HUDEP-2 (cell line): ENCODE results near the gene NDUFAF5.
"Not testable (repeated sequence)": the region's sequence is repeated elsewhere in the genome, so short reads cannot be mapped to it uniquely, and the experiment has no call there.

Source experiments
- DNase-seq, 76 experiments: peaks; one replicate each; lab custom pipeline; 2025; ENCODE audit not compliant: unreplicated experiment in 76 of 76; lab: John Stamatoyannopoulos, UW

Gene NDUFAF5

GRCh38 chr20:13784893-13785715 lies at the start of gene NDUFAF5, which contains the start of gene ESF1:
Gene NDUFAF5, plus strand, starts transcription at chr20:13785028. Its CDS starts 41 bp downstream, at chr20:13785069.
Gene ESF1, minus strand, starts transcription at chr20:13784919. Its CDS starts 1,779 bp downstream, at chr20:13783140.
- DNase-seq = peak; percentile 26 to 96 (median 88)

GRCh38 chr20:13735826-13736225 lies 49.0 kb upstream of the NDUFAF5 start:
- no peak for DNase-seq

GRCh38 chr20:13736436-13737191 lies 48.2 kb upstream of the NDUFAF5 start:
- DNase-seq = no peak

- not testable (repeated sequence) for DNase-seq
These were observed 46.6 kb upstream of the NDUFAF5 start for GRCh38 chr20:13738187-13738586.

- DNase-seq = no peak
These were observed 44.8 kb upstream of the NDUFAF5 start for GRCh38 chr20:13739731-13740649.

- no peak for DNase-seq
These were observed 42.9 kb upstream of the NDUFAF5 start for GRCh38 chr20:13741879-13742278.

- DNase-seq = no peak
These were observed 40.5 kb upstream of the NDUFAF5 start for GRCh38 chr20:13744352-13744751.

GRCh38 chr20:13745784-13746183 lies 39.0 kb upstream of the NDUFAF5 start:
- DNase-seq = no peak

- no peak for DNase-seq
These were observed 35.0 kb upstream of the NDUFAF5 start for GRCh38 chr20:13749811-13750210.

GRCh38 chr20:13753436-13754036 lies 31.3 kb upstream of the NDUFAF5 start:
- DNase-seq = no peak

GRCh38 chr20:13755809-13756208 lies 29.0 kb upstream of the NDUFAF5 start:
- no peak for DNase-seq

- no peak for DNase-seq
These were observed 28.3 kb upstream of the NDUFAF5 start for GRCh38 chr20:13756551-13756950.

GRCh38 chr20:13758884-13759283 lies 25.9 kb upstream of the NDUFAF5 start:
- no peak for DNase-seq

- not testable (repeated sequence) for DNase-seq
These were observed 24.3 kb upstream of the NDUFAF5 start for GRCh38 chr20:13760451-13760946.

- no peak for DNase-seq
These were observed 19.5 kb upstream of the NDUFAF5 start for GRCh38 chr20:13765299-13765698.

GRCh38 chr20:13765868-13766416 lies 18.9 kb upstream of the NDUFAF5 start:
- no peak for DNase-seq

- no peak for DNase-seq
These were observed 14.7 kb upstream of the NDUFAF5 start for GRCh38 chr20:13770141-13770540.

- DNase-seq = peak in 7 of 76 experiments; percentile 0 to 14 (median 3)
These were observed 12.9 kb upstream of the NDUFAF5 start for GRCh38 chr20:13771853-13772453.

GRCh38 chr20:13772529-13772928 lies 12.3 kb upstream of the NDUFAF5 start:
- no peak for DNase-seq
